AG08395 (cell line): ENCODE data around the gene RPL10.

Experiments used
- DNase-seq: peaks from one replicate; pipeline ENCODE4 v3.0.0; 2012; ENCODE audit warnings: mixed read lengths, low spot score

Gene RPL10

DNA sequence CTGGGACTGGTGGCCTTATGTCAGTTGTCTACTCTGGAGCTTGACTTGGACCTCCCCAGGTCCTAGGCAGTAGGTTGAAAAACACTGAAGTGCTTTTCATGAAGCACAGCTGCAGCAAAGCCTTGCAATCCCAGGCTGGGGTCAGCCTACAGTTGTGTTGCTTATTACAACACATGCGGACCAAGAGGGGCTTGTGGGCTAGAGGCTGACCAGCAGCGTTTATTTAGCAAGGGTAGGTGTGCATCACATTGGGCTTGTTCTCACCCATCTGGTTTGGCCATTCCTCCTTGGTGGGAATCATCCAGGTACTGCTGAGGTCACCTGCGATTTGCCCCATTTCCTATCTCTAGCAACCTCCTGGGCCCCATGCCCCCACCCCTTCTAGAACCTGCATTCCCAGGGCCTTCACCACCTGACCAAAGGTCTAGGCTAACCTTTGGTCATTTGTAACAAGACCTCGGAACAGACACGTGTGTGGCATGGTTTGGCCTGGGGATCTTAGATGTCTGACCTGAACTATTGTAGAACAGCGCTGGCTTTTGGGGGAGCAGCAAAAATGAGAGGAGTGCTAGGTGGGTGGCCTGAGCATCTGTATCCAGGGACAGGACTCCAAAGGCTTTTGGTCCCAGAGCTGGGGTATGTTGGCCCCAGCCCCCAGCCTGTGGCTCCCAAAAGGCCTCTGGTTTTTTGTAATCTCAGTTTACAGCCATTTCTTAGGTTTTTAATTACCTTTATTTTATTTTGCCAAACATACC, 3.0 kb downstream of the RPL10 start:
- no peak for DNase-seq

DNA sequence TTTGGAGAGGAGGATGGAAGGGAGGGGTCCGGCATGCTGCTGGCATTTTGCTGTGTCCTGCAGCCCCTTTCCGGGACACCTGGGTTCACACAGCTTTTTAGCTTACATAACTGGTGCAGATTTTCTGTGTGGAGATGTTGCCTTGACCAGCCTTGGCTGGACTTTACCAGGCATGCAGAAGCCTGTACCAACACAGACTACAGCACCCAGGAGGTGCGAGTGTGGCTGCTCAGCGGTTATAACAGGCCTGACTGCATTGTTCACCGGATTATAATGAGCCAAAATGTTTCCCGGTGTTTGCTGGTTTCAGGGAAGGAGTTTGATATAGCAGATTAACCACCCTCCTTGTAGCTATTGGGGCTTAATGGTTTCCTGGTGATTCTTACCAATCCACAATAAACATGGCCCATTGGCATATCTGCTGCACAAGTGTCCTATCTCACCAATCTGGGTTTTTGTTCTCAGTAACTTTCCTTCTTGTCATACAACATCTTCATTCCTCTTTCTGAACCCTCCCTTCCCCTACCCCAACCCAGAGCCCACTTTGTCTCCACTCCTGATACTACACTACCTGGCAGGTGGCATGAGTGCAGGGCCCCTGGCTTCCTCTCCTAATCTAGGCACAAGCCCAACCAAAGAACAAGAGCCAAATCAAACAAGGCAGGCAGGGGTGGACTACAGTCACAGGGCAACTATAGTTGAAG, 3.9 kb downstream of the RPL10 start:
- no peak for DNase-seq

DNA sequence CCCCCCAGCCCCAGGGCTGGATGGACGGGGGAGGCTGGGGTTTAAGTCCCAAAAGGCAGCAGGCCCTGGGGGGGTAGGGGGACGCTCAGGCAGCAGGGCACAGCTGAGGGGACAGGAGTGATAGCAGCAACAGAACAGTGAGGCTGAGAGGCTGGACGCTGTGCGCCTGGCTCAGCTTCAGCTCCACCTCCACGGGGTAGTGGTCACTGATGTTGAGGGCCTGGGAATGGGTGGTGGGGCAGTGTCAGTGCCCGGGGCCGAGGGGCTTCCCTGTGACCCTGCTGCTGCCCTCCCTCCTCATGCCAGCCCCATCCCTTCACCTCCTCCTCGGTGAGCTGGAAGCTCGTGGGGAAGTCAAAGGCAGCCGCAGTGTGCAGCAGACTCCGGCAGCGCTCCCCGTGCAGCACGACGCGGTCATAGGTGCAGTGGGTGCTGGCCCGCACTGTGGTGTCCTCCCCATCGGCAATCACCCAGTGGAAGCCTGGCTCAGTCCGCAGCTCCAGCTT, 4.5 kb downstream of the RPL10 start:
- DNase-seq = no peak

DNA sequence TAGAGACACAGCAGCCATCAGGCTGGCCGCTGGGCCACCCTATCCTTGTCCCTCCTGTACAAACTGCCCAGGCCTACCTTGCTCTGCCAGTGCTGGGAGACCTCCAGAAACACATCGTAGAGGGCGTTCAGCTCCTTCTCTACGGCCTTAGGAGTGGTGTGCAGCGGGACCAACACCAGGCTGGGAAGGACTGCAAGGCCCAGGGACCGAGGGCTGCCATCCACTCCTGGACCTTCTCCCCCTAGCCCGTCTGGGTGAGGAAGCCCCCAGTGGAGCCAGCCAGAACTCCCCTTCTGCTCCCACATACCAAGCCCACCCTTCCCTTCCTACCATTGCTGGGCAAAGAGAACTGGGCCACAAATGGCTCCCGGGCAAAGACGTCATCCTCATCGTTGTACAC, 5.0 kb downstream of the RPL10 start:
- no peak for DNase-seq

DNA sequence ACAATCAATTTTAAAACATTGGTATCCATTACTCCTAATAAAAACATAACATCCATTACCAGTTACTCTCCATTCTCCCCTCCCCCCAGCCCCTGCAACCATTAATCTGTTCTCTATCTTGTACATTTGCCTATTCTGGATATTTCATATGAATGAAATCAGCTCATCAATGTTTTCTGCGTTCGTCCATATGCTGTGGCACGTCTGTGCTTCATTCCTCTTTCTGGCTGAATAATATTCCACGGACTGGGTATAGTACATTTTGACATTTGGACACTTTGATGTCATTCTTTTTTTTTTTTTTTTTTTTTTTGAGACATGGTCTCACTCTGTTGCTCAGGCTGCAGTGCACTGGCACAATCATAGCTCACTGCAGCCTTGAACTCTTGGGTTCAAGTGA, 5.7 kb downstream of the RPL10 start:
- DNase-seq = no peak

DNA sequence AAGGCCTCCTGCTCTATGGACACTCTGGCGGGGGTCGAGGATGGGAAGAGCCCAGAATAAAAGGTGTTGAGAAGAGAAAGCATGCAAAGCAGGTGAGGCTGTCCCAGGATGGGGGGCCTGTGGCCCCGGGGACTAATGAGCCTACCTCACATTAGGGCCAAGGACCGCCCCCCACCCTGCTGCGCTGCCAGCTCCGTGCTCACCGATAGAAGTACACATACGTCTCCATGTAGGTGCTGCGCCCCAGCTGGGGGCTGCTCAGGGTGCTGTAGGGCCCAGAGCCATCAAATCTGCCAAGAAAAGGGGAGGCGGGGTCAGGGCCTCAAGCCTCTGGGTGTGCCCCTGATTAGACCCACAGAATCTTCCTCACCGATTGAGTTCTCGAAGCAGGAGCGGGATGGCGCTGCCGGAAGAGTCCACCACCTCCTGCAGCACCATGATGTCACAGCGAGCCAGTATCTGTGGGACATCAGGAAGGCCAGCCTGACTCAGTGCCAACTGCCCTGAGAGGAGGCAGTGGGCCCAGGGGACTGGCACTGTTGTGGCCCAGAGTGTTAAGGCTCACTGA, 6.5 kb downstream of the RPL10 start:
- no peak for DNase-seq

DNA sequence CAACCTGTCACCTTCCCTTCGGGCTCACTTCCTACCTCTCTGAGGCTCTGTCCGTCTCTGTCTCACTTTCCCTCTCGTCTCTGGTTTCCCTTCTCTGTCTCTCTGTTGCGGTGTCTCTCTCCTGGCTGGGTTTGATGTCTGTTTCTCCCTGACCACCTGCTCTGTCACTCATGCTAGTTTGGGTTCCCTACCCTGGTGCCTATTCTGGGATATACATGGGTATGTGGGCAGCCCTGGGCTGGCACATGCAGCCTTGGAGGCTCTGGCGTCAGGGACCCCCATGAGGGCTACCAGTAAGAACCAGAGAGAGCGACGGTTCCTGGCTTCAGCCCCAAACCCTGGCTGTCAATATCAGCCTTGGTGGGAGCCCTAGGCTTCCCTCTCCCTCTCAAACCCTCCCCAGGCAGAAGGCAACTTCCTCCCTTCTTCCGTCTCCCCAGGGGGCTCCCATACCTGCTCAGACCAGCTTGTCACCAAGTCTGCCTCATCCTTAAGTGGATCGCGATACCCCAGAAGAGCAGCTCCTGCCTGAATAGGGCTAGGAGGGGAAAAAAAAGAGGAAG, 10.6 kb downstream of the RPL10 start:
- DNase-seq = no peak

DNA sequence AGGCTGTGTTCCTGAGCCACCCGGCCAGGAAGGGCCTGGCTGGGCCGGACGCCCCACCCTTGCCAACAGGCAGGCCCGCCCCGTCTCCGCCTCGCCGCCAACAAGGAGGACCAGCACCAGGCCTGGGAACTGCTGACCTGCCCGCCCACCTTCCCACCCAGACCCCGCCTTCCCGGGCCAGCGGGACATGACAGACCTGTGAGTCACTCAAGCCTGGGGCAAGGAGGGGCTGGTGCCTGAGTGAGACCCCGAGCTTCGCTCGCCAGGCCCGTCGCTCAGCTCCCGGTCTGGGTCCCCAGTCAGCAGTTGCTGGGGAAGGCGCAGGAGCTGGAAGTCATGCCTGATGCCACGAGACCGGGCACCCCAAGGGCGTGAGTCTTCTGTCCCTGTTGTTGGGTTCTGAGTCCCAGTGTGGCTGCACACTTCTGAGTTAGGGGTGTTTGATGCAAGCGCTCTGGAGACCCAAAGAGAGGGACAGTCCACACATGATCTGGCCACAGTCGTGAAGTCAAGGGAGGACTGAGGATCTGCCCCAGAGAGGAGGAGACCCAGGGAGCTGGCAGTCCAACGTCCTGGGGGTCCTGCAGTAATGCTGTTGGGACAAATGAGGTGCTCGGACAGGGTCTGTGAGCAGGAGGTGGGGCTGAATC, 11.2 kb downstream of the RPL10 start, which contains the start of gene DNASE1L1:
Gene DNASE1L1 (minus strand): TSS at position 33 of the 650 bp plus-strand sequence. CDS start 3,686 bp downstream, outside the sequence.
- DNase-seq = peak; percentile 64

DNA sequence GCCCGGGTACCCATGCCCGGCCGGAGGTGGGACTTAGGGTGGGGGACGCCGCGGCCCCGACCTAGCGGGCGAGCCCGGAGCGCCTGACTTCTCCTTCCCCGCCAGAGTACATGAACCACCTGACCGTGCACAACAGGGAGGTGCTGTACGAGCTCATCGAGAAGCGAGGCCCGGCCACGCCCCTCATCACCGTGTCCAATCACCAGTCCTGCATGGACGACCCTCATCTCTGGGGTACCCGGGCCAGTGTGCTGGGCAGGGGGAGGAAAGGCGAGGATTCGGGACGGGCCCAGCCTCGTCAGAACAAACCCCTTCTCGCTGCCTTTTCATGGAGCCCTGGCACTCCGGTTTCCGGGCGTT, 13.8 kb downstream of the RPL10 start:
- peak; percentile 45 for DNase-seq

DNA sequence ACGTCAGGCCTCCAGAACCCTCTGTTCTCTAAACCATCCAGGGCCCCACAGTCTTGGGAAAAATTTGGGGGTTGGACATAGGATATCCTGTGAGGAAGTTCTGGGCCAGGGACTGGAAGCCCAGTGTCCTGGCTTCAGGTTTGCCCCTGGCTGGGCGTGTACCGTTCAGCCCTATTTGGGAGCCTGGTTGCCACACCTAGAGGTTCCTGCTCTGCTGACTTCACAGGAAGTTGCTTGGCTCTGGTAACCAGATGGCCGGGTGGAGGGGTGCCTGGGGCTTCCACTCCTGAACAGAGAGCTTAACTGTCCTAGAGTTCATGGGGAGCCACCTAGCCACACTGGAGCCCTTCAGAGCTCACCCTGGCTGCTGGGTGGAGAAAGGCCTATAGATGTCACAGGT, 14.3 kb downstream of the RPL10 start:
- no peak for DNase-seq

DNA sequence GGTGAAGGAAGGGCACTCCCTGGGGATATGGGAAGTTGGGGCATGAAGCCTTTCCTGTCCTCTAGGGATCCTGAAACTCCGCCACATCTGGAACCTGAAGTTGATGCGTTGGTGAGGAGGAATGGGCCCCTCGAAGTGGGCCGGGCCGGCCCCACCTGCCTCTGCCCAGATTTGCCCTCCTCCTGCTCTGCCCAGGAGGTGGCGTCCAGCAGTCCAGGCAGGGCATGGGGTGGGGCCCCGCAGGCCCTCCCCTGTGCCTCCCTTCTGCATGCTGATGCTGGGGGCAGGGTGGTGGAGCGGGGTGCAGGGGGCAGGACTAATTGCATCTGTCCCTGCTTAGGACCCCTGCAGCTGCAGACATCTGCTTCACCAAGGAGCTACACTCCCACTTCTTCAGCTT, 15.0 kb downstream of the RPL10 start:
- no peak for DNase-seq

DNA sequence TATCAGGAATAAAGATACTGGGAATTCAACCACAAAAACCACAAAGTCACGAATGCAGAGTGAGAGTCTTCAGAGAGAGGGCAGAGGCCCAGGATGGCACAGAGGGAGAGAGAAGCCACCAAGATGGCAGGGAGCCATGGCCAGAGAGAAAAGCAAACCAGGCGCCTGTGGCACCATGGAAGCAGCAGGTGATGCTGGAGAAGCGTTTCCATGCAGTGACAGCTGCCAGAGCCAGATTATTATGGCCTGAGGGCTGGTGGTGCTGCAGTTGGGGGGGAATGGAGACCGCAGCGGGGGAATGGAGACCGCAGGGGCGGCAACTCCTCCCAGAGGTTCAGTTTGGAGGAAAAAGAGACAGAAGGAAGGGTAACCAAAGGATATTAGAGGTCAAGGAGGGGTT, 19.0 kb downstream of the RPL10 start:
- DNase-seq = no peak

DNA sequence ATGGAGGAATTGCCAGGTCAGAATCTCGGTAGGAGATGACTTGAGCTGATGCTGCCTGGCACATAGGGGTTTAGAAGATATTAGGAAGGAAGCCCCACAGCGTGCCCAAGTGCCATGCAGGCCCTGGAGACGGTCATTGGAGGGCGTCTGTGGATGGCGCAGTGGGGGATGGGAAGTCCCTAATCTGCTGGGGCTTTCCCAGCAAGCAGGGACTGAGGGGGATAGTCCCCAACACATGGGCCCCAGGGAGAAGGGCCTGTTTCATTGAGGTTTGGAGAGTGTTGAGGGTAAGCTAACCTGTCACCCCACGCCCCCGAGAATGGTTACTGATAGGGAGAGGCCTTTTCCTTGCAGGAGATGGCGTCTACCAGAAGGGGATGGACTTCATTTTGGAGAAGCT, 21.0 kb downstream of the RPL10 start:
- no peak for DNase-seq

DNA sequence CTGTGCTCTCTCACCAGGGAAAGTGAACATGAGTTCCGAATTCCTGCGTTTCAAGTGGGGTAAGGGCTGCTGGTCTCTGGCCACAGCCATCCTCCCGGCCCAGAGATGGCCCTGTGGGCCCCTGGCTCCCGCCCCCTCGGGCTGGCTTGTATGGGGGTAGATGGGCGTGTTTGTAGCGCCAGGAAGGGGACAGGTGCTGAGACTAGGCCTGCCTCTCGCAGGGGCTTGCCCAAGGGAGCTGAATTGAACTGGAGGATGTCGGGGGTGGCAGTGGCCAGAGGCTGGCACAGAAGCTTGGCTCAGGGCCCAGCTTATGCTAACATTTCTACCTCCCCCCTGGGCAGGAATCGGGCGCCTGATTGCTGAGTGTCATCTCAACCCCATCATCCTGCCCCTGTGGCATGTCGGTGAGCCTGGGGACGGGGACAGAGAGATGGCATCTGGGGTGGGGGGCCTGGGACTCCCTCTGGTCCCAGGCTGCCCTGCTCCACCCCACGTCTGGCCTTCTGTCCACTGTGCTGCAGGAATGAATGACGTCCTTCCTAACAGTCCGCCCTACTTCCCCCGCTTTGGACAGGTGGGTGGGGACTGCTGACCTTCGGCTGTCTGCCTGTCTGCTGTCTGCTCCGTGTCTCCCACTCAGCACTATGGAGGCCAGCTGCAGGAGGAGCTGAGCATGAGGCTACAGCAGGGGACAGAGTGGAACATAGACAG, 21.7 kb downstream of the RPL10 start:
- no peak for DNase-seq

DNA sequence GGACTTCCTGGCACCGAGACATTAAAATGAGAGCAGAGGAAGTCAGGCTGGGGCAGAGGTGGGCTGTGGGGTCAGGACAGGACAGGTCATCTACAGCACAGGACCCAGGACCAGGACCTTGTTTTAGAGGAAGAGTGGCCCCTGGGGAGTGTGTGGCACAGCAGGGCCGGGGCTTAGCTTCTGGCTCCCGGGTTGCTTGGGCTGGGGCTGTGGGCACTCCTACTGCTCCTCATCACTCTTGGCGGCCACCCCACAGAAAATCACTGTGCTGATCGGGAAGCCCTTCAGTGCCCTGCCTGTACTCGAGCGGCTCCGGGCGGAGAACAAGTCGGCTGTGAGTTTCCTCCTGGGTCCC, 22.2 kb downstream of the RPL10 start:
- DNase-seq = no peak

DNA sequence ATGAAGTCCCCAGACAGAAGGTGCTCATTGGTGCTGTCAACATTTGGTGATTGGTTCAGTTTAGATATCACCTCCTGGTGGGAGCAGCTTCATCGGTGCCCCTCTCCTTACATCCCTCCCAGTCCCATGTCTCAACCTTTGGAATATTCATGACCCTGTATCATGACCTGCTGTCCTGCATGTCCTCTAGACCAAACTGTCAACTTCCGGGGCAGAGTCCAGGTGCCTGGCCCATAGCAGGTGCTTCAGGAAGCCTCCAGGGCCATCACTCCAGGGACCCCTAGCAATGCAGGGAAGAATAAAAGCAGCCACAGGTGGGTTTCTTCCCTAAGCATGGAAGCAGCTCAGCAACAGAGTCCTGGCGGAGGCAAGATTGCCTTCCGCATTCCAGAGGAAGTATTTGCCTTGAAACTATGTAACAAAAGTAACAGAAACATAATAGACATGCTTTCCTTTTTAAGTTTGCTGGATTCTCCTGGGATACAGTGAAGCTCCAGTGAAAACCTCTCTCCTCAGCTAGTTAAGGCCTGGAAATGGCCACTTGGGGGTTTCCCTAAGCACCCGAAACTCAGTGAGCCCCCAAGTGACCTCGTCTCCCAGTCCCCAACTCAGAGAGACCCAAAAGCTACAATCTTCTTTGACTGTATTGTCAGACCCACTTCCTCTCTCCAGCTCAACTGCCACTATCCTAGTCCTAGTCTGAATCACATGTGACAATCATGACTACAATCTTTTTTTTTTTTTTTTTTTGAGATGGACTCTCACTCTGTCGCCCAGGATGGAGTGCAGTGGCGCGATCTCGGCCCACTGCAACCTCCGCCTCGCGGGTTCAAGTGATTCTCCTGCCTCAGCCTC, 29.0 kb downstream of the RPL10 start:
- no peak for DNase-seq

DNA sequence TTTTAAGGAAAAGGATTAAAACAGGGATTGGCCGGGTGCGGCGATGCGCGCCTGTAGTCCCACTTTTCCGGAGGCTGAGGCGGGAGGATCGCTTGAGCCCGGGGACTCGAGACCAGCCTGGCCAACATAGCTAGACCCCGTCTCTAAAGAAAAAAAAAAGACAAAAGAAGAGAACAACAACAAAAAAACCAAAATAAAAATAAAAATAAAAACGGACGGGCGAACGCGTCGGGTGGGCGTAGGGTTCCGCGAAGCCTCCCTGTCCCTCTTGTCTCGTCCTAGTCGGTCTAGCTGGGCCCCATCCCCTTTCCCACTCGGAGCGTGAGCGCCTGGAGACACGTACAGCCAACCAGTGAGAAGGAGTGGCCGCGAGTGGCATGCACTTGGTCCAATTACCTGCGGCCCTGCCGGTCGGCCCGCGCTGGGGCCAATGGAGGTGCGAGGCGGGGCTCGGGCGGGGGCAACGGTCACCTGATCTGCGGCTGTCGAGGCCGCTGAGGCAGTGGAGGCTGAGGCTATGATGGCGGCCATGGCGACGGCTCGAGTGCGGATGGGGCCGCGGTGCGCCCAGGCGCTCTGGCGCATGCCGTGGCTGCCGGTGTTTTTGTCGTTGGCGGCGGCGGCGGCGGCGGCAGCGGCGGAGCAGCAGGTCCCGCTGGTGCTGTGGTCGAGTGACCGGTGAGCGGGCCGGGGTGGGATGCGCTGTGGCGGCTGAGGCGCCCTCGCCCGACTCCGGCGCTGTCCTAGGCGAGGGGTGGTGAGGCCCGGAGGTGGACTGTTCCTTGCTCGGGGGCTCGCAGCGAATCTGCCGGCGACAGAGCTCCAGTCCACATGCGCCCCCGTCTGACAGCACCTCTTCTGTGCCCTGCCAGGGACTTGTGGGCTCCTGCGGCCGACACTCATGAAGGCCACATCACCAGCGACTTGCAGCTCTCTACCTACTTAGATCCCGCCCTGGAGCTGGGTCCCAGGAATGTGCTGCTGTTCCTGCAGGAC, 30.3 kb downstream of the RPL10 start, which contains the start of gene ATP6AP1:
Gene ATP6AP1 (plus strand): TSS at position 502 of the 996 bp plus-strand sequence. CDS start 16 bp downstream, at position 518.
- DNase-seq = peak; percentile 90

DNA sequence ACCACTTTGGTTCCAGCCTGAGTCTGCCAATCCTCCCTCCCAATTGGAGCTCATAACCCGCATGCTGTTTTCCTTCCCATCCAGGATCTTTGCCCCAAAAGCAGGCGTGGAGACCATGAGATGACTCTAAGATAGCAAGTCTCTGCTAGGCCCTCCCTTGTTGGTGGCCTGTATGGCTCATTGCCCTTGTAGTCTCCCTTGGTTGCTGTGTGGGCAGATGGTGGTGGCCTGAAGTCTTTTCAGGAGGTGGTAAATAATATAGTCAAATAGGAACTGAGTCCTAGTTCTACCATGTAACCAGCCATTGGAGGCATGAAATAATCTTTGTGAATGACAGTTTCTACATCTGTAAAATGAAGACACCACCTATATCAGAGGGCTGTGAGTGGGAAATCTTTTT, 31.5 kb downstream of the RPL10 start:
- no peak for DNase-seq

DNA sequence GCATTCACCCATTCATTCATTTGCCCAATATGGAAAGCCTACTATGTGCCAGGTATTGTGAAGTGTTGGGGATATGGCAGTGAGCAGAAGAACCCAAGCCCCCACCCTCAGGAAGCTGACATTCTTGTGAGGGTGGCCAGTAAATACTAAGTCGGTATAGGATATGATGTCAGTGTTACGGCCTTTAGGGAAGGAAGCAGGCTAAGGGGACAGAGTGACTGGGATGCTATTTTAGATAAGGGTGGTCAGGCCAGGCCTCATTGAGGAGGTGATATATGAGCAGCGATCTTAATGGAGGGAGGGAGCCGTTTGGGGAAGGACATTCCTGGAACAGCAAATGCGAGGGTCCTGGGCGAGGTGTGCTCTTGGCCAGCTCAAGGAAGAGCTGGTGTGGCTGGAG, 32.3 kb downstream of the RPL10 start:
- DNase-seq = no peak
